Measurements from ENCODE around the gene TRAPPC3.

GRCh38 chr1:36115200-36115669, 34.1 kb downstream of the TRAPPC3 start:
- TF ChIP-seq CTCF (conservative IDR thresholded peaks at IDR 0.05 in 1 of 2, IDR thresholded peaks at IDR 0.05 in 1 of 2; ENCODE audit: low read depth in 1 of 2, low read length in 2 of 2) (no peak), EZH2 (IDR thresholded peaks at IDR 0.05; ENCODE audit: low read length, missing control alignments) (no peak)
